SK-MEL-5 (cell line): ENCODE measurements around the gene SEC14L5. TPM values are rescaled to one million over a fixed set of nuclear protein-coding genes. Genes with fewer than 3 reads are reported as not detected.

Experiments
- DNase-seq: peaks from one replicate; pipeline ENCODE4 v3.0.0-alpha.2; 2016; ENCODE audit warnings: low read depth, low spot score
- in situ Hi-C: cut with HindIII; loops from 2 replicates; pipeline ENCODE4 v1.10.0; 2016; ENCODE audit warnings: low sequenced_read_pairs, high pct_unique_total_duplicates, low pct_unique_long_range_greater_than_20kb
- total RNA-seq: library from RNA; depleted of rRNA; stranded (reverse); fragments of >200 nt; shearing (Covaris generic); gene quantifications from 2 replicates; pipeline ENCODE4 v1.2.3, GENCODE V29; 2014

Gene SEC14L5
- total RNA-seq, 1 experiment from 2014 or later, result 0.24 TPM

DNA sequence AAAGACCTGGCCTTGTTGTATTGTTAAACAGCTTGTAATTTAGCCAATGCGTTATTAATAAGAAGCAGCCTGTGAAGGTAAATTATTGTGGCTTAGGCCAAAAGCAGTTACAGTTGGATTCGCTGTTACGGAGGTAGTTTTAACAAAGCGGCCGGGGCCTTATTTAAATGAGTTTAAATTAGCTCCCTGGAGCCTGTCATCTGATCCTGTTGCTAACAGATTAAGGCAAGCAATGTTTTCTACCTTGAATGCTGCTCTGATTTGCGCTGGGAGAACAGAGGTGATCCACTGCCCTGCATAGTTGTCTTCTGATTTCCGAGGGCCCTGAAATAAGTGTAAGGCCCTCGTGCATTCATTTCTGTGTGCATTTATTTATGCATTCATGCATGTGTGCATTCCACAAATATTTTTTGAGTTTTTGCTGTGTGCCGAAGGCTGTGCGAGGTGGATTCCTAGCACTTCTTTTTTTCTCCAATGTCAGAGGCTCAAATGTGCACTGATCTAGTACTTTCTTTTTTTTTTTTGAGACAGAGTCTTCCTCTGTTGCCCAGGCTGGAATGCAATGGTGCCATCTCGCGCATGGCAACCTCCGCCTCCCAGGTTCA lies 10.9 kb downstream of the SEC14L5 start:
- no peak for DNase-seq
- in situ Hi-C loops, result no loop called here

DNA sequence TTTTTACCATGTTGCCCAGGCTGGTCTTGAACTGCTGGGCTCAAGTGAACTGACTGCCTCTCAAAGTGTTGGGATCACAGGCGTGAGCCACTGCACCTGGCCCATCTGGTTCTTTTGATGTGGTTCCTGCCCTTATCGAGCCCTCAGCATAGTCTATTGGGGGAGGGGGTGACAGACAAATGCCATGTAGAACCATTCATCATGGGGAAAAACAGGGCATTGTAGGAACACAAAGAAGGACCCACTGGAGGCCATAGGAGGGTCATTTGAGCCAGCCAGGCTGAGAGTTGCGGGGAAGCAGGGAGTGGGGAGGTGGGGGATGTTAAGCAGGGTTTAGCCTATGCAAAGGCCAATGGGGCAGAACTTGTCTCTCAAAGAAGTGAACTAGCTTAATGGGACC lies 11.9 kb downstream of the SEC14L5 start:
- in situ Hi-C loops, result no loop called here
- DNase-seq, result no peak

DNA sequence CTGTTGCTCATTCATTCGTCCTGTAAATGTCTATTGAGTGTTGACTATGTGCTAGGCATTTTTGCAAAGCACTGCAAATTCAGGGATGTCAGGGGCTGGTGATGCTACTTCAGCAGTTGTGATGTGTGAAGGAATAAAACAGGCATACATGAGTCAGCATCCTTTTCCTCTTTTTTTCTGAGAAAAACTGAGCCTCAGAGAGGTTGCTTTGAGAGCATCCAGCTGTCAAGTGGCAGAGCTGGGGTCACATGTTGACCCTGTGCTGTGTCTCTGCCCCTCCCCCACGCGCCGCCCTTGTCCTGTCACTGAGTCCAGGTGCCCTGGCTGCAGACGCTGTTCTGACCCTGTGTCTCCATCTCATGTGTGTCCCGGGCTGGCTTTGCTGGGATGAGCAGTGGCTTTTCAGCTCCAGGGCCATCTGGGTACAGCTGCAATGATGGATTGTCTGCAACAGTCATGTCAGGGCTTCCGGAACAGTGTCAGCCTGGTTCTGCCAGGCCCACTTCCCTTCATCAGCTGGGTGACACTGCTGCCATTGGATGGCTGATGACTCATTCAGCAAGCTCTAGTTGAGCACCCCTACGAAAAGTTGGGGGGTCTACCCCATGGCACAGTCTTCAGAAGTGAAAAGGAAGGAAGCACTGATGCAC lies 14.9 kb downstream of the SEC14L5 start:
- in situ Hi-C loops, result no loop called here
- DNase-seq, result no peak

DNA sequence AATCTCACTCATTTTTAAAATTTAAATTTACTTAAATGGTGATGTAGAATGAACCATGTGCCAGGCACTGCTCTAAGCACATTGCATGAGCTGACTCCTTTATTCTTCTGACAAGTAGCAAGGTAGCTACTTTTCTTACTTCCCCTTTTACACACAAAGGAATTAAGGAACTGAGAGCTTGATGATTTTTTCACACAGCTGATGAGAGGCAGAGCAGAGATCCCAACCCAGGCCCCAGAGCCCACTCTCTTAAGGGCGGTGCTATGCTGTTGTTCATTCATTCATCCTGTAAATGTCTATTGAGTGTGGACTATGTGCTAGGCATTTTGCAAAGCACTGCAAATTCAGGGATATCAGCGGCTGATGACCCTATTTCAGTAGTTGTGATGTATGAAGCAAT lies 17.9 kb downstream of the SEC14L5 start:
- no peak for DNase-seq
- in situ Hi-C loops, result no loop called here

DNA sequence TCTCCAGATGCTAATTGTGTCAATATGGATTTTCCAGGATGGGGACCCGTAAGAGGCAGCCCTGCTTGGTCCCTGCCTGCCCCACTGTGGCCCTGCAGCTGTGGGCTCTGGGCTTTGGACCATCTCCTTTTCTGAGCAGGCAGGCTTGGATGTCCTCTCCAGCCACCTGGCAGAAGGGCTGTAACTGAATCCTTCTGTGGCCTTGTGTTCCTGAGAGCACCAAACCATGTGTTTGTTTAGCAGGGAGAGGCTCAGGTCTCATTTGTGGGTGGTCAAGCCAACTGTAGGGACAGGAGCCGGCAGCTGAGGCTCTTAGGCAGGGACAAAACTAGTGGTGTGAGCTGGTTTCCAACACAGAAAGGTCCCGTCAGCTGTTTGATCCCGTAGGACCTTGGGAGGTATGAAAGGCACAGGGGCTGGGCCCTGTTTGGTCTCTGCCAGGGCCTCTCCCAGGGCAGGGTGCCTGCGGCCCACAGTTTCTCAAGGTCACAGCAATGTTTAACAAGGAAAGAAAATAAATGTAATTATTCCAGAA lies 18.5 kb downstream of the SEC14L5 start:
- no peak for DNase-seq
- in situ Hi-C loops, result no loop called here

DNA sequence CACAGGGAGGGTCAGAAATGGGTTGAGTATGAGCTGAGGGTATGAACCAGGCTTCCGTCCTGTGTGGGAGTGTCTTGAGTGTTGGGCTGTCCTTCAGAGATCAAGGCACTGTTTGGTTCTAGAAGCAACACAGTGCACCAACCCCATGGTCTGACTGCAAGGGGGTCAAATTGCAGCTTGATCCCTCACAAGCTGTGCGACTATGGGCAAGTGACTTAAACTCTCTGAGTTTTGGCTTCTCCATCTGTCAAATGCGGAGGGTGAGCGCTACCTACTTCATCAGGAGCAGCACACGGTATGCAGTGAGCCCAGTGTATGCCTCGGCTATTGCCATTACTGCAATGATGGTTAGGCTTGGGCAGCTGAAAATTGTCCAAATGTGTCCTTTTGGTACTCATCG lies 21.0 kb downstream of the SEC14L5 start:
- in situ Hi-C loops, result no loop called here
- DNase-seq, result no peak

DNA sequence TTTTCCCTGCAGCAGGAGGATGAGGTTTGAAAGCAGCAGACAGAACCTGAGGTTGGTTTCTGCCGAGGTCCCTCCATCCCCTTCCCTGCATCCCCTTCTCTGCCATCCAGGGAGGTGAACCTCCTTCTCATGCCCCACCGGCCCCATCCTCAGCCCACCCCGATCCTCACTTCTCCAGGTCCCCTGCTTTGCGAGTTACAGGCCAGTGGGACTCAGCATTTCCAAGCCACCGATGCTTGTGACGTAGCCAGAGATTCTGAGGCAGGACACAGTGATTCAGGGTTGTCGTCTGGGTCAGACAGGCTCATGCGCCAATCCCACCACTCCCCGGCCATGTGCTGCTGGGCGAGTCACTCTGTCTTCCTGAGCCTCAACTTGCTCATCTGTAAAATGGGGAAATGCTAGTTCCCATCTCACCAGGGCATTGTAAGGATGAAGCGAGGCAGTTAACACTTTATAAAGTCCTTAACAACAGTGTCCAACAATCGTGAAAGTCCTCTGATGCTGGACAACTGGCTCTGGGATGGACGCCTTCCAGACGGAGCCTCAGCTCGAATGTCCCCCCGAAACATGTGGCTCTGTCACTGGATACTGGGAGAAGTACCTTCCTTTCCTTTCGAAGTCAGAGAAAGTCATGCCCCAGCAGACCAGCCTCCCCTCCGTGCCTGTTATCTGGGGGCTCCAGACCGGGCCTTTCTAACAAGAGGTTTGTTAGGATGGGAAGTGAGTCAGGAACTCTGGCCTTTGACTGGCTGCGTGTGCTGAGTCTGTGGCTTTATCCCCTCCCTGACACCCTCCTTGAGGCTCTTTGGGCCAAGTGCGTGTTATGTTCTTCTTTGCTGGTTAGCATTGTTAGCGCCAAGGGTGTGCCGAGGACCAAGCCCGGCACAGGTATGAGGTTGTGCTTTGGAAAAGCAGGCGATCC lies 21.9 kb downstream of the SEC14L5 start:
- DNase-seq, result no peak
- in situ Hi-C loops, result no loop called here

DNA sequence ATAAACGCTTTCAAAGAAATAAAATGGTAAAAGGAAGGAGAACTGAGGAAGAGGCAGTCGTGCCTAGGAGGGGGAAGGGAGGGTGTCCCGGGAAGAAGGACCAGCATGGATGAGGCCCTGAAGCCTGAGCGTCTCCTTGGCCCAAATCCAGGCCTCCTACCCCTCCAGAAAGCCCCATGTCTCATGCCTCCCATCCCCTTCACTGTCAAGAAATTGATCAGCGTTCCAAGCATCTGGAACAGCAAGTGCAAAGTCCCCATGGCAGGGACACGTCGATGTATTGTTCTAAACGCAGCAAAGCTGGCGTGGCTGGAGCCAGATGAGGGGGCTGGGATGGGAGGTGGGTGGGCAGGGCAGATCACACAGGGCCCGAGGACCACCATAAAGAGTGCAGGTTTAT lies 22.6 kb downstream of the SEC14L5 start:
- DNase-seq, result no peak
- in situ Hi-C loops, result no loop called here

DNA sequence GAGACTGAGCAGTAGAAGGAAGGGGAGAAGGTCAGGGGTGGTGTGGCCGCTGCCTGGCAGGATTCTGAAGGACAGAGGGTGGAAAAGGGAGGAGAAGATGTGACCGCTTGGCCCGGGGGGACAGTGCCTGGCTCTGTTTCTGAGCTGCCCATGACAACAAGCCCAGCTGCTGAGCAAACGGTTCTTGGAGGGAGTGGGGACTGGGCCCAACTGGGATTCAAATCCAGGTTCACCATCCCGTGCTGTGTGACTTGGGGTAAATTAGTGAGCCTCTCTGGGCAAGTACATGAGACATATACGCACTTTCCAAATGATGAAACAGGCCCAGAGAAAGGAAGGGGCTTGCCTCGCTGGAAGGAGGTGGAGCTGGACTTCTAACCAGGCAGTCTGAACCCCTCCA lies 23.3 kb downstream of the SEC14L5 start:
- in situ Hi-C loops, result no loop called here
- no peak for DNase-seq

DNA sequence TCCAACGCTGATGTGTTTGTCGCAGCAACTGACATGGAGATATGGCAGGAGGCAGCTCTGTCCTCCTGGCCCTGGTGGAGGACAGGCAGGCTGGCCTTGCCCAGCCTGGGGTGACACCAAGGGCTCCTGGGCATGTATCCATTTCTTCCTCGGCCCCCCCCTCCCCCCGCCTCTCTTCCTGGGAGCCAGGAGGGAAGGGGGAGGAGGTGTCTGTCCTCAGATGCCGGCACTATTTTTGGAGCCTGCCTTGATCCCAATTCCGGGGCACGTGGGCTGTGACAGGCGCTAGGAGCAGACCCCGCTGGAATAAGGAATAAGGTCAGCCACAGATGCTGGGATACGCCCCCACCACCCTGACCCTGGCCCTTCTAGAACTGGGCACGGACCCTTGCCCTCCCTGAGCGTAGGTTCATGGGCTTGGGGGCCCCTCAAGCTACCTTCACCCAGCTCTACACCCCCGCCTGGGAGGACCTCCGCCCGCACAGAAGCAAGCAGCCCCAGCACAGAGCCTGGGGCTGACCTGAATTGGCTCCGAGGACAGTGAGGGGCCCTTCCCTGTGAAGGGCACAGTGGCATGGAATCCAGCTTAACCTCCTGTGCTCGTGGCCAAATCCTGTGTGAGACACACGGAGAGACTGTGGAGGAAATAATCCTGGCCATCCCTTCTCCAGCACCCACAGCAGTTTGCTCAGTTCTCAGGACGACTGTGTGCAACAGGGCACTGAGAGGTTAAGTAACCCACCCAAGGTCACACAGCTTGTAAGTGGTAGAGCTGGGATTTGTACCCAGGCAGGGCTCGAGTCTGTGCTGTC lies 24.1 kb downstream of the SEC14L5 start:
- DNase-seq, result no peak
- in situ Hi-C loops, result no loop called here

DNA sequence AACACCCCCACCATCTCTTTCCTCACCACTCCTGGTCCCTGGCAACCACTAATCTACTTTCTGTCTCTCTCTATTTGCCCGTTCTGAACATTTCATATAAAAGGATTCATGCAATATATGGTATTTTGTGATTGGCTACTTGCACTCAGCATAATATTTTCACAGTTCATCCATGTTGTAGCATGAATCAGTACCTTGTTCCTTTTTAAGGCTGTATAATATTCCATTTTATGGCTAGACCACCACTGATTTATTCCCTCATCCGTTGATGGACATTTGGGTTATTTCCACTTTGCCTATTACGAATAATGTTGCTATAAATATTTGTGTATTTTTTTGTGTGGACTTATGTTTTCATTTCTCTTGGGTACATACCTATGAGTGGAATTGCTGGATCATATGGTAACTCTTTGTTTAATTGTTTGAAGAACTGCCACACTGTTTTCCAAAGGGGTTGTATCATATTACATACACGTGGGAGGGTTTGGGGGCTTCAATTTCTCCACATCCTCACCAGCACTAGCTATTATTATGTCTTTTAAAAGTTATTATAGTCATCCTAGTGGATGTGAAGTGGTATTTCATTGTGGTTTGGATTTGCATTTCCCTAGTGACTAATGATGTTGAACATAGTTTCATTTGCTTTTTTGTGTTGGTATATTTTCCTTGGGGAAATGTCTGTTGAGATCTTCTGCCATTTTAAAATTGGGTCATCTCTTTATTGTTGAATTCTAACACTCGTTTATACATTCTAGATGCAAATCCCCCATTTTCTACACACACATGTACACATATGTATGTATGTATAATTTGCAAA lies 26.3 kb downstream of the SEC14L5 start:
- no peak for DNase-seq
- in situ Hi-C loops, result no loop called here

DNA sequence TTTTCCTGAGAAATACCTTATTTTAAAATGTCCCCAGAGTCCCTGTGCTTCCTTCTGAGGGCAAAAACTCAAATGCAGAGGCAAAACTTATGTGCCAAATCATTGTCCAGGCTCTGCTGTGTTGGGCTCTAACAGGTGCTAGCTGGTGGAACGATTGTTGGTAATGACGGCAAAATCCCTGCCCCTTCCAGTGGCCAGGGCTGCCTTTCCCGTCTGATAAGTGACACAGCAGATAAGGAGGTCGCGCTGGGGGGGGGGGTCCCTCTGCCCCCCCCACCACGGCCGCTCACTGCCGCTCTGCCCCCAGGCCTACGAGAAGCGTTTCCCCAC lies 29.1 kb downstream of the SEC14L5 start:
- in situ Hi-C loops, result no loop called here
- no peak for DNase-seq

DNA sequence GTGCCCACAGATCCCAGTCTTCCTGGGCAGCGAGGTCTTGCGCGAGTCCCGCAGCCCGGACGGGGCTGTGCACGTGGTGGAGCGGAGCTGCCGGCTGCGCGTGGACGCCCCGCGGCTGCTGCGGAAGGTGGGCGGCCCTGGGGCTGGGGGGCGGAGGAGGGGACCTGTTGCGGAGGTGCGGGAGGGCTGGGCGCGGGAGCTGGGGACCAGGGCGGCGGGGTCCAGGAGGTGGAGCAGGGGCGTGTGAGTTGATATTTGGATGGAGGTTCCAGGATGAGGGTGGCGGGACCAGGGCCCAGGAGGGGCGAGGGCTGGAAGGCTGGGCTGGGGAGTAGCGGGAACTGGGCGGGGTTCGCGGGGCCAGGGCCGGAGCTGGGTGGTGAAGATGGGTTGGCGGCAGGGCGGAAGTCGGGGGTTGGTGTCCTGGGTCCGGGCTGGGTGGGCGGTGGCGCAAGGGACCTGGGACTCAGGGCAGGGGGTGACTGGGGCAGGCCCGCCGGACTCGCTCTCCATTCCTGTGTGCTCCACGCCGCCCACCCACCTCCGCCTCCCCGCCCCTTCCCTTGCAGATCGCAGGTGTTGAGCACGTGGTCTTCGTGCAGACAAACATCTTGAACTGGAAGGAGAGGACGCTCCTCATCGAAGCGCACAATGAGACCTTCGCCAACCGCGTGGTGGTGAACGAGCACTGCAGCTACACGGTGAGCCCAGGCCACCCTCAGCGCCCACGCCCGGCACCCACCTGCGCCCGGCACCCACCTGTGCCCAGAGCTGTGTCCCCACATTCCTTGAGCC lies 29.6 kb downstream of the SEC14L5 start:
- DNase-seq, result no peak
- in situ Hi-C loops, result no loop called here

DNA sequence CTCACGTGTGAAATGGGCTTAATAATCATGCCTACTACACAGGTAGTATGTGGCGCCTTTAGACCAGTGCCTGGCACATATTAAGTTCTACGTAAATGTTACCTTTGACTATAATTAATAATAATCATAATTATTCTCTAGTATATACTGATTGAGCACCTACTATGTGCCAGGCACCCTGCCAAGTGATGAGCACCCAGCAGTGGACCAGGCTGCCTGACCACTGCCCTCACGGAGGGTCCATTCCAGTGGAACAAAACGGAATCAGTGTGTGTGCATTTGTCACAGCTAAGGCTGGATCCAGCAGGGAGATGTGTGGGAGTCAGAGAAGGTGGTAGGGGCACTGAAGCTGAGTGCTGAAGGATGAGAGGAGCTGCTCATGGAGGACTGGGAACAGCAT lies 30.5 kb downstream of the SEC14L5 start:
- DNase-seq, result no peak
- in situ Hi-C loops, result no loop called here

DNA sequence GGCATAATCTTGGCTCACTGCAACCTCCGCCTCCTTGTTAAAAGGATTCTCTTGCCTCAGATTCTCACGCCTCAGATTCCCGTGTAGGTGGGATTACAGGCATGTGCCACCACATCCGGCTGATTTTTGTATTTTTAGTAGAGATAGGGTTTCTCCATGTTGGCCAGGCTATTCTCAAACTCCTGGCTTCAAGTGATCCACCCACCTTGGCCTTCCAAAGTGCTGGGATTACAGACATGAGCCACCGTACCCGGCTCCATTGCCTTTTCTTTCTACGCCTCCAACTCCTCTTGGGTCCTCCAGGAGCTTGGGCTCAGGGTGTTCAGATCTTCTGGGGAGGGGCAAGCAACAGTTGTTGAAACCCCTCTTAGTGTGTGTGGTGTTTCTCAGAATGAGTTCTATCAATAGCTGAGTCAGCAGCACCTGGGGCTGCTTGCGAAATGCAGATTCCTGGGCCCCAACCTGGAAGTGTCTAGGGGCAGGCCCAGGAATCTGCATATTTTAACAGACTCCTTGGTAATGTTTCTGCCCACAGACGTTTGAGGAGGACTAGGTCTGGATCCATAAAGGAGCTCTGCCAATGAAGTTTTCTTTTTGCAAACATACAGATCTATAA lies 31.4 kb downstream of the SEC14L5 start:
- no peak for DNase-seq
- in situ Hi-C loops, result no loop called here

DNA sequence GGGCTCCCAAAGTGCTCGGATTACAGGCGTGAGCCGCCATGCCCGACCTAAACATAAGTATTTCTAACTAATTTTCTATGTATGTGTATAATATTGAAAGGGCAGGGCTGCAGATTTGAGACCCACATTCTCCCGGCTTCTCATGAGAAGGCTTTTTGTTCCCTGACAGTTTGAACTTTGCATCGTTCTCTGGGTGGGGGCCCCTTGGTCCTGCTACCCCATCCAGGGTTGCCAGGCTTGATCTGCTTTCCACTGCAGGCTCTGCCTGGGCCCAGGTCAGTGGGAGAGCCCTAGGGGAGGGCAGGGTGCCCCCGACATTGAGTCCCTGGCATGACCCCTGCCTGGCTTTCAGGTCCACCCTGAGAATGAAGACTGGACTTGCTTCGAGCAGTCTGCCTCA lies 32.3 kb downstream of the SEC14L5 start:
- no peak for DNase-seq
- in situ Hi-C loops, result no loop called here
